ENCODE measurements around the gene AKR1E2. TPM values are rescaled to one million over a fixed set of nuclear protein-coding genes. Genes with fewer than 3 reads are reported as not detected.

The AKR1E2 gene
- total RNA-seq, 1 donor from 2014 or later, result 4.9 TPM

DNA sequence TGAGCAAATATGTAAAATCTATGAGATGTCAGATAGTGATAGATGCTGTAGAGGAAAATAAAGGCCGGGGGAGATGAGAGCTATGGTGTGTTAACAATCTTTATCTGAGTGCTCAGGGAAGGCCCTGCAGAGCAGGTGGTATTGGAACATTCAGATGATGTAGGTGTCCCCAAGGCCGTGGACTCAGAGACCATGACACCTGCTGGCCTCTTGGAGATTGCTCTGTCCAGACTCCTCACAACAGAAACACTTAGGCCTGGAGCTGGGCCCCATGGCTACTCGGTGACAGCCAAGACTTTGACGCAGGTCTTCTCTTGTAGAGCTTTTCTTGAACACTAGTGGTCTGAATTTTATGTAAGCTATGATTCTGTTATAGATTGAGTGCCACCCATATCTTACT is 13.3 kb downstream of the AKR1E2 start:
- no peak for DNase-seq (ENCODE audit: low spot score)
- no peaks in the 10 kb centered on the region for H3K9me3 Mint-ChIP-seq (ENCODE audit: low read depth)
- TF ChIP-seq, protein P1, sequence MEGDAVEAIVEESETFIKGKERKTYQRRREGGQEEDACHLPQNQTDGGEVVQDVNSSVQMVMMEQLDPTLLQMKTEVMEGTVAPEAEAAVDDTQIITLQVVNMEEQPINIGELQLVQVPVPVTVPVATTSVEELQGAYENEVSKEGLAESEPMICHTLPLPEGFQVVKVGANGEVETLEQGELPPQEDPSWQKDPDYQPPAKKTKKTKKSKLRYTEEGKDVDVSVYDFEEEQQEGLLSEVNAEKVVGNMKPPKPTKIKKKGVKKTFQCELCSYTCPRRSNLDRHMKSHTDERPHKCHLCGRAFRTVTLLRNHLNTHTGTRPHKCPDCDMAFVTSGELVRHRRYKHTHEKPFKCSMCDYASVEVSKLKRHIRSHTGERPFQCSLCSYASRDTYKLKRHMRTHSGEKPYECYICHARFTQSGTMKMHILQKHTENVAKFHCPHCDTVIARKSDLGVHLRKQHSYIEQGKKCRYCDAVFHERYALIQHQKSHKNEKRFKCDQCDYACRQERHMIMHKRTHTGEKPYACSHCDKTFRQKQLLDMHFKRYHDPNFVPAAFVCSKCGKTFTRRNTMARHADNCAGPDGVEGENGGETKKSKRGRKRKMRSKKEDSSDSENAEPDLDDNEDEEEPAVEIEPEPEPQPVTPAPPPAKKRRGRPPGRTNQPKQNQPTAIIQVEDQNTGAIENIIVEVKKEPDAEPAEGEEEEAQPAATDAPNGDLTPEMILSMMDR (IDR thresholded peaks at IDR 0.05), result peak; percentile 18
- peaks cover 6% of the 10 kb centered on the region for H3K36me3 Mint-ChIP-seq (ENCODE audit: low read depth)
- no peak overlapping the region for H3K27ac Mint-ChIP-seq (ENCODE audit: unreplicated experiment)
- H3K27me3 Mint-ChIP-seq (ENCODE audit: low read depth), result no peaks in the 10 kb centered on the region
- H3K4me1 Mint-ChIP-seq (ENCODE audit: low read depth), result no peaks in the 10 kb centered on the region
- H3K4me3 Mint-ChIP-seq (ENCODE audit: unreplicated experiment), result no peak overlapping the region

DNA sequence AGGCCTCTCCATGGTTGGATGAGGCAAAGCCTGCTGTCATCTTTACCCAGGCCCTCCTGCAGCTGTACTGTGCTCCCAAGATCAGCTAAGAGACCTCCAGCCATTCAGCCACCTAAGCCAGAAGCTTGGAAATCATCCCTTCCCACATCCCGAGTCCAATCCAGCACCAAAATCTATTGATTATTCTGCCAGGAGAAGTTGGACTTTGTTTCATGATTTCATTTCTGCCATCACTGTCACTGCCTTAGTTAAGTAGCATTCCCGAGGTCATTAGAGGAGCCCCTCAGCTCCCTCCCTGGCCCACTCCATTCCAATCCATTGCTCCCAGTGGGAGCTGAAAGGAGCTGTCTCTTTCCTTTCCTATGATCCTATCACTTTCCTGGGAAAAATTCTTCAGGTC is 14.1 kb downstream of the AKR1E2 start:
- no peak for DNase-seq (ENCODE audit: low spot score)
- no peaks in the 10 kb centered on the region for H3K27me3 Mint-ChIP-seq (ENCODE audit: low read depth)
- H3K36me3 Mint-ChIP-seq (ENCODE audit: low read depth), result peaks cover 6% of the 10 kb centered on the region
- H3K27ac Mint-ChIP-seq (ENCODE audit: unreplicated experiment), result no peak overlapping the region
- no peak overlapping the region for H3K4me3 Mint-ChIP-seq (ENCODE audit: unreplicated experiment)
- H3K9me3 Mint-ChIP-seq (ENCODE audit: low read depth), result no peaks in the 10 kb centered on the region
- H3K4me1 Mint-ChIP-seq (ENCODE audit: low read depth), result no peaks in the 10 kb centered on the region
- TF ChIP-seq, protein P1 (IDR thresholded peaks at IDR 0.05), result no peak

DNA sequence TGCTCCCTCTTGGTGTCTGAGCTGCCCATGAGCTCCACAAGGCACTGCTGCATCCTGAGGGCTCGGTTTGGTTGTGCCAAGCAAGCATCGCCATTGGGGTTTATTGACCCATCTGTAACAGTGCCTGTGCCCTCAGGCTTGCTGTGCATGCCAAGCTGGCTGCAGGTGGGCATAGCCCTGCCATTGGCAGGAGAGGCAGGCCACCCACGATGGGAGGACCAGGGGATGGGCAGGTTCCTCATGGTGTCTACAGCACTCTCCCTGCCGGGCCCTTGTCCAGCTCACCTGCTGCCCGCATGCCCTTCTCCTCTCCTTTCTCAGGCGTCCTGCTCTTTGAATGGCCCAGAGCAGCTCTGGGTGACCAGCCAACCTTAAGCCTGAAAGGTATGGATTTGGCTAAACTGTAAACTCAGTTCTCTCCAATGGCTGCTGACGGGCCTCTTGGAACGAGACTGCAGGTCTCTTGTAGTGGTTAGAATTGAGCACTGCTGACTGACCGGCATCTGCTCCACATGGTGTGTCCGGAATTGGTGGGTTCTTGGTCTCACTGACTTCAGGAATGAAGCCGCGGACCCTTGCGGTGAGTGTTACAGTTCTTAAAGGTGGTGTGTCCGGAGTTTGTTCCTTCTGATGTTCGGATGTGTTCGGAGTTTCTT is 17.6 kb downstream of the AKR1E2 start:
- H3K9me3 Mint-ChIP-seq (ENCODE audit: low read depth), result no peaks in the 10 kb centered on the region
- no peak overlapping the region for H3K4me3 Mint-ChIP-seq (ENCODE audit: unreplicated experiment)
- TF ChIP-seq, protein P1 (IDR thresholded peaks at IDR 0.05), result no peak
- peaks cover 2% of the 10 kb centered on the region for H3K36me3 Mint-ChIP-seq (ENCODE audit: low read depth)
- no peak for DNase-seq (ENCODE audit: low spot score)
- peaks cover 20% of the 10 kb centered on the region for H3K4me1 Mint-ChIP-seq (ENCODE audit: low read depth)
- H3K27me3 Mint-ChIP-seq (ENCODE audit: low read depth), result no peaks in the 10 kb centered on the region
- no peak overlapping the region for H3K27ac Mint-ChIP-seq (ENCODE audit: unreplicated experiment)

DNA sequence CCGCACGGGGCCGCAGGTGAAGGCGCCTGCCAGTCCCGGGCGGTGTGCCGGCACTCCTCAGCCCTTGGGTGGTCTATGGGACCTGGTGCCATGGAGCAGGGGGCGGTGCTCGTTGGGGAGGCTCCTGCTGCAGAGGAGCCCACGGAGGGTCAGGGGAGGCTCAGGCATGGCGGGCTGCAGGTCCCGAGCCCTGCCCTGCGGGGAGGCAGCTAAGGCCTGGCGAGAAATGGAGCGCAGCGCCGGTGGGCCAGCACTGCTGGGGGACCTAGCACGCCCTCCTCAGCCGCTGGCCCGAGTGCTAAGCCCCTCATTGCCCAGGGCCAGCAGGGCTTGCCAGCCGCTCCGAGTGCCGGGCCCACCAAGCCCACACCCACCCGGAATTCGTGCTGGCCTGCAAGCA is 18.9 kb downstream of the AKR1E2 start:
- no peak for DNase-seq (ENCODE audit: low spot score)
- H3K4me3 Mint-ChIP-seq (ENCODE audit: unreplicated experiment), result no peak overlapping the region
- H3K36me3 Mint-ChIP-seq (ENCODE audit: low read depth), result peaks cover 2% of the 10 kb centered on the region
- no peaks in the 10 kb centered on the region for H3K27me3 Mint-ChIP-seq (ENCODE audit: low read depth)
- H3K27ac Mint-ChIP-seq (ENCODE audit: unreplicated experiment), result no peak overlapping the region
- no peaks in the 10 kb centered on the region for H3K9me3 Mint-ChIP-seq (ENCODE audit: low read depth)
- peaks cover 27% of the 10 kb centered on the region for H3K4me1 Mint-ChIP-seq (ENCODE audit: low read depth)
- TF ChIP-seq, protein P1 (IDR thresholded peaks at IDR 0.05), result no peak

DNA sequence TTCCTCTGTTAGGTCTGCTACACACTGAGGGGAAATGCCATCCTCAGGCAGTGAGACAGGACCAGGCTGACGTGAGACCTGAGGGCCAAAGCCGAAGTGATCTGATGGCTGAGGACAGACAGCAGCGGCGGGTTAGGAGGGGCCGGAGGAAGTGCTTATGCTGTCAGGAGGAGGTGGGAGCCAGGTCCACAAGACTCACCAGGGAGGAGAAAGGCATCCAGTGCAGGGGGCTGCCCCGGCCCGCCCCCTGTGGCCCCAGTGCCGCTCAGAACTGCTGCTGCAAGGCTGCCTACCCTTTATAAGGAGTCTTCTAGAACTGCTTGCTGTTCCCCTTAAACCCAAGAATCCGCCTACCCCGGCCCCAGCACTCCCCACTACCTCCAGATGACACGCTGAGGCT is 19.8 kb downstream of the AKR1E2 start:
- peaks cover 31% of the 10 kb centered on the region for H3K4me1 Mint-ChIP-seq (ENCODE audit: low read depth)
- peaks cover 2% of the 10 kb centered on the region for H3K36me3 Mint-ChIP-seq (ENCODE audit: low read depth)
- DNase-seq (ENCODE audit: low spot score), result no peak
- no peak overlapping the region for H3K27ac Mint-ChIP-seq (ENCODE audit: unreplicated experiment)
- no peak overlapping the region for H3K4me3 Mint-ChIP-seq (ENCODE audit: unreplicated experiment)
- no peaks in the 10 kb centered on the region for H3K9me3 Mint-ChIP-seq (ENCODE audit: low read depth)
- H3K27me3 Mint-ChIP-seq (ENCODE audit: low read depth), result no peaks in the 10 kb centered on the region
- TF ChIP-seq, protein P1 (IDR thresholded peaks at IDR 0.05), result no peak

All from chondrocyte (in vitro differentiated cells).